Measurements from ENCODE around the gene MYO5B. TPM values are rescaled to one million over a fixed set of nuclear protein-coding genes. Genes with fewer than 3 reads are reported as not detected.

Gene MYO5B
- total RNA-seq, 1 donor from 2014 or later = 6.7 TPM

DNA sequence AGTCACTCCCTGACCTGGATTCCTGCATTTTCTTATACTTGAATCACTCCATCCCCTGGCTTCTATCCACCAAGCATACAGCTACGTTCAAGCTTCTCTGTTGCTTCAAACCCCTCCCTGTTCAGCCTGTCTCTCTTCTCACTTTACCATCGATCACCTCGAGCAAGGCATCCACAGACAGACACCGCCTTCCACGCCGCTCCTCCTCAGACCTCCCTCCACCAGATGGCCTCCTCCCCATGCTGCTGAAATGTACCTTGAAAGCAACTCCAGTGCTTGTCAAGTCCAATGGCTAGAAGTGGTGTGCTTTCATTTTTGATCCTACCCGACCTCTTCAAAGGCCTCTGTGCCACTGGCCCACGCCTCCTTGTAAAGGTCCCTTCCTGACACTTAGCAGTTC is 250.3 kb downstream of the MYO5B start:
- no peak overlapping the region for H3K4me3 ChIP-seq
- H3K27ac ChIP-seq = no peak overlapping the region
- Mint-ChIP-seq H3K27ac (peak overlapping the region; percentile 14), H3K4me1 (no peaks in the 10 kb centered on the region), H3K4me3 (no peak overlapping the region), H3K27me3 (ENCODE audit: insufficient read depth, low read depth) (peaks cover 3% of the 10 kb centered on the region), H3K36me3 (no peaks in the 10 kb centered on the region), H3K9me3 (no peaks in the 10 kb centered on the region)
- no peaks in the 10 kb centered on the region for H3K9me3 ChIP-seq (ENCODE audit: low read depth)
- no peak overlapping the region for H2AFZ ChIP-seq (replicated peaks)
- H3K9ac ChIP-seq = no peak overlapping the region
- no peak overlapping the region for H3K4me2 ChIP-seq
- peaks cover 4% of the 10 kb centered on the region for H3F3A ChIP-seq (ENCODE audit: low read depth)
- no peaks in the 10 kb centered on the region for H4K20me1 ChIP-seq (ENCODE audit: low read depth)
- H3K4me1 ChIP-seq = peaks cover 14% of the 10 kb centered on the region
- H3K36me3 ChIP-seq = no peaks in the 10 kb centered on the region
- no peaks in the 10 kb centered on the region for H3K27me3 ChIP-seq
- TF ChIP-seq EZH2 (IDR thresholded peaks at IDR 0.05) = no peak
- TF ChIP-seq EZH2phosphoT487 (IDR thresholded peaks at IDR 0.05) = no peak
- TF ChIP-seq, protein P1, sequence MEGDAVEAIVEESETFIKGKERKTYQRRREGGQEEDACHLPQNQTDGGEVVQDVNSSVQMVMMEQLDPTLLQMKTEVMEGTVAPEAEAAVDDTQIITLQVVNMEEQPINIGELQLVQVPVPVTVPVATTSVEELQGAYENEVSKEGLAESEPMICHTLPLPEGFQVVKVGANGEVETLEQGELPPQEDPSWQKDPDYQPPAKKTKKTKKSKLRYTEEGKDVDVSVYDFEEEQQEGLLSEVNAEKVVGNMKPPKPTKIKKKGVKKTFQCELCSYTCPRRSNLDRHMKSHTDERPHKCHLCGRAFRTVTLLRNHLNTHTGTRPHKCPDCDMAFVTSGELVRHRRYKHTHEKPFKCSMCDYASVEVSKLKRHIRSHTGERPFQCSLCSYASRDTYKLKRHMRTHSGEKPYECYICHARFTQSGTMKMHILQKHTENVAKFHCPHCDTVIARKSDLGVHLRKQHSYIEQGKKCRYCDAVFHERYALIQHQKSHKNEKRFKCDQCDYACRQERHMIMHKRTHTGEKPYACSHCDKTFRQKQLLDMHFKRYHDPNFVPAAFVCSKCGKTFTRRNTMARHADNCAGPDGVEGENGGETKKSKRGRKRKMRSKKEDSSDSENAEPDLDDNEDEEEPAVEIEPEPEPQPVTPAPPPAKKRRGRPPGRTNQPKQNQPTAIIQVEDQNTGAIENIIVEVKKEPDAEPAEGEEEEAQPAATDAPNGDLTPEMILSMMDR (IDR thresholded peaks at IDR 0.05) = peak; percentile 6
- H3K79me2 ChIP-seq (ENCODE audit: low read depth) = no peaks in the 10 kb centered on the region
- no peak for DNase-seq (ENCODE audit: low spot score)

DNA sequence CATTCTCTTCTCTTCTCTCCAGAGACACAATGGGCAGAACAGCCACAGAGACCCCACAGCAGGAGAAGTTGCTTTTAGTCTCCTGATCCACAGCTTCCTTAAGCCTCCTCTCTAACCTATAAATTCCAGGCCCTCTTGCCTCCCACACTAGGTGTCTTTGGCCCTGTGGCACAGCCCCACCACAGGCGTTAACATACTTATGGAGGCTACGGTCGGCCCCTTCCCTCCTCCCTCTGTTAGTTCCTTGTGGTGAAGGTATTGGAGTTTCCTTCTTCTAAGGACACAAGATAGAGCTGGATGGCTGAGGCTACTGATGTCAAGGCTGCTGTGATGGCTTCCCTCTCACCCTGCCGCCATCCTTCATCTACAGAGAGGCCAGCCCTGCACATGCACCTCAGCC is 258.1 kb downstream of the MYO5B start:
- no peaks in the 10 kb centered on the region for H3K9me3 ChIP-seq (ENCODE audit: low read depth)
- Mint-ChIP-seq H3K27ac (no peak overlapping the region), H3K4me3 (no peak overlapping the region), H3K36me3 (no peaks in the 10 kb centered on the region), H3K9me3 (no peaks in the 10 kb centered on the region), H3K4me1 (peaks cover 19% of the 10 kb centered on the region), H3K27me3 (ENCODE audit: insufficient read depth, low read depth) (no peaks in the 10 kb centered on the region)
- H3K4me2 ChIP-seq = no peak overlapping the region
- no peak overlapping the region for H3K27ac ChIP-seq
- no peak overlapping the region for H3K9ac ChIP-seq
- H3F3A ChIP-seq (ENCODE audit: low read depth) = peaks cover 4% of the 10 kb centered on the region
- H3K4me1 ChIP-seq = peaks cover 16% of the 10 kb centered on the region
- no peaks in the 10 kb centered on the region for H3K79me2 ChIP-seq (ENCODE audit: low read depth)
- no peak overlapping the region for H3K4me3 ChIP-seq
- no peaks in the 10 kb centered on the region for H4K20me1 ChIP-seq (ENCODE audit: low read depth)
- DNase-seq (ENCODE audit: low spot score) = no peak
- no peaks in the 10 kb centered on the region for H3K27me3 ChIP-seq
- no peak overlapping the region for H2AFZ ChIP-seq (replicated peaks)
- TF ChIP-seq, protein P1 (IDR thresholded peaks at IDR 0.05) = no peak
- TF ChIP-seq EZH2phosphoT487 (IDR thresholded peaks at IDR 0.05) (no peak), EZH2 (IDR thresholded peaks at IDR 0.05) (no peak)
- H3K36me3 ChIP-seq = no peaks in the 10 kb centered on the region

DNA sequence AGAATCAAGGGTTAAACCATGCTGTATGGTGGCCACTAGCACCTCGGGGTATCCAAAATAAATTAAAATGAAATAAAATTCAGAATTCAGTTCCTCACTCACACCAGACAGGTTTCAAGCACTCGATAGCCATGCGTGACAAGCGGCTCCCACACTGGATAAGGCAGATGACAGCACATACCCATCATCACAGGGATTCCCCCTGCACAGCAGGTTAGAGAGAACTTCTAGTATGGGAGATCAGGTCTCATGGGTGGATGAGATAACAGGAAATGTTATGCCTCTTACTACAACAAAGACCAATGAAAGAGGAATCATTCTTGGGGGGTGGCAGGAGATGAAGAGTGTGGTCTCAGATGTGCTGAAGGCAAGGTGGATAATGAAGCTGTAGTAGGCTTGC is 259.7 kb downstream of the MYO5B start:
- Histone ChIP-seq H3K9ac (no peak overlapping the region), H3K36me3 (no peaks in the 10 kb centered on the region), H3K79me2 (ENCODE audit: low read depth) (no peaks in the 10 kb centered on the region), H3K27ac (no peak overlapping the region), H3K9me3 (ENCODE audit: low read depth) (no peaks in the 10 kb centered on the region), H3K4me3 (no peak overlapping the region), H3K27me3 (no peaks in the 10 kb centered on the region), H4K20me1 (ENCODE audit: low read depth) (no peaks in the 10 kb centered on the region), H2AFZ (replicated peaks) (peak overlapping the region; percentile 19), H3K4me1 (peaks cover 10% of the 10 kb centered on the region), H3F3A (ENCODE audit: low read depth) (no peaks in the 10 kb centered on the region), H3K4me2 (no peak overlapping the region)
- Mint-ChIP-seq H3K27me3 (ENCODE audit: insufficient read depth, low read depth) (no peaks in the 10 kb centered on the region), H3K4me3 (no peak overlapping the region), H3K4me1 (peaks cover 24% of the 10 kb centered on the region), H3K36me3 (no peaks in the 10 kb centered on the region), H3K27ac (no peak overlapping the region), H3K9me3 (no peaks in the 10 kb centered on the region)
- DNase-seq (ENCODE audit: low spot score) = no peak
- TF ChIP-seq EZH2 (IDR thresholded peaks at IDR 0.05) = no peak
- no peak for TF ChIP-seq EZH2phosphoT487 (IDR thresholded peaks at IDR 0.05)
- TF ChIP-seq, protein P1 (IDR thresholded peaks at IDR 0.05) = no peak
